Renal pelvis (tissue), 4 donors: ENCODE measurements around the gene DRAXIN. TPM values are rescaled to one million over a fixed set of nuclear protein-coding genes. Genes with fewer than 3 reads are reported as not detected.

Source experiments
- DNase-seq: peaks from one replicate; pipeline ENCODE4 v3.0.0-alpha.2; 2013
- polyA plus RNA-seq, 3 donors: library from polyadenylated mRNA; unstranded; fragments of 120-200 nt; gene quantifications; one replicate each; pipeline ENCODE4 v1.2.1, GENCODE V29; 2013; ENCODE audit not compliant: insufficient read length in 3 of 3

DRAXIN gene
- polyA plus RNA-seq, 3 donors = 1.3 to 1.4 (median 1.3) TPM

DNA sequence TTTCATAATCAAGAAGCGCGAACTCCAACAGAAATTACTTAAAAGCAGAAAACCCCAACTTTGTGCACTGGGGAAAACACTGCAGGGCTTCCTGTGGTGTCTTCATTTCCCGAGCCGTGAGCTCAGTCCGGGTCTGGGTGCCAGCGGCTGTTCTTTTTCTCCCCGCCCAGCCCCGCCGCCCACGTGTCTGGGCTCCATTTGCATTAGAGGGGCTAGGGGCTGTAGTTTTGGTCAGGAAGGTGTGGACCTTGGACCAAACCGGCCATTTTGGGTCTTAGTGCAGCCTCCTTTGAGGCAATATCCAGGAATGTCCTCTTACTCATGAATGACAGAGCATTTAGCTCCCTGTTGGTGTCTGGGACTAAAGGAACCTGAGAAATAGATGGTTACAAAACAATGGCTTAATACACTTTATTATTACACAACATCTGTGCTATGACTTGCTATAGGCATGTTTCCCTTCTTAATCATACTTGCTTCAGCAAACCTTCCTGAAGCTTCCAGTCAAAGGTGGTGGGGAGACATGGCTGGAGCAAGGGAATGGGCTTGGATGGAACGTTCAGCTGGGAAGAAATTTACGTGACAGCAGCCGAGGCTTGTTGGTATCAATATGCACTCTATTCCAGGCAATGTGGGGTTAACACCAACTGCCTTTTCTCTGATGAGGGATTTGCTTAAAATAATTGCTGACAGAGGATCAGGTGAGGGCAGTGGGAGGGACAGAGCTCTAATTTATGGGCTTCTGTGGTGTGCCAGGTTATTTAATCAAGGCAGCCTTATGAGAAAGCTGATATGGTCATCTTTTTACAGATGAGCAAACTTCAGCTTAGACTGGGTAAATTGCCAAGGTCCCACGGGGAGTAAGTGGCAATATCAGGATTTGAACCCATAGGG, 45.5 kb downstream of the DRAXIN start:
- DNase-seq = no peak

DNA sequence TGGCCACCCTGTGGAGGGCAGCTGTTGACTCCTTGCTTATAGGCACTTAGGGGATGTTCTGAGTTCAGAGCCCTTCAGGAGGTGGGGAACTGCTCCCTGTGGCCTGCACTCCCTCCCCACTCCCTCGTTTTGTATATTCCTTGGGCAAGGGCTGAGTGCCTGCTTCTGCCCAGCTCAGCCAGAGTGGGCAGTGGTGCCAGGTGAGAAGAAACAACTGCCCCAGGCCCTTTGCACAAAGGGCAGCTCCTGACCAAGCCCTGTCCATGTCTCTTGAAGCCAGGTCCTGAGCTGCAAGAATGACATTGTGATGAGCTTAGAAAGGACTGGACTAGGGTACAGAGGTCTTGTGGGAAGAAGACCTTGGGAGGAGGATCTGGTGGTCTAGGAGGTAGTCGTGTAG, 46.6 kb downstream of the DRAXIN start:
- no peak for DNase-seq

DNA sequence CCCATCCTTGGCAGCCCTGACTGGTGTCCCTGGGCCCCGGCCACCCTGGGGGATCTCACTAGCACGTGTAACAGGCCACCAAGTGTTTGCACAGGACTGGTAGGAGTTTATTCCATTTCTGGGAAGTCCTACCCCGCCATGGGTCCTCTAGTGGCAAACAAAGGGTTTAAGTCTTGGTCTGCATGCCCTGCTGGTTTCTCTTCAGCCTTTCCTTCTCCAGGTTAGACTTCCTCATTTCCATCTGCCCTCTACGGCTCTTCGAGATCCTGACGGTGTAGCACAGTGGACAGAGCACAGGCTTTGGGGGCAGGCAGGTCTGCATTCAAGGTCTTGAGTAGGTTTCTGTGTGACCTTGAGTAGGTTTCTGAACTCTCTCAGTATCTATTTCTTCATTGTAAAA, 47.3 kb downstream of the DRAXIN start:
- no peak for DNase-seq

DNA sequence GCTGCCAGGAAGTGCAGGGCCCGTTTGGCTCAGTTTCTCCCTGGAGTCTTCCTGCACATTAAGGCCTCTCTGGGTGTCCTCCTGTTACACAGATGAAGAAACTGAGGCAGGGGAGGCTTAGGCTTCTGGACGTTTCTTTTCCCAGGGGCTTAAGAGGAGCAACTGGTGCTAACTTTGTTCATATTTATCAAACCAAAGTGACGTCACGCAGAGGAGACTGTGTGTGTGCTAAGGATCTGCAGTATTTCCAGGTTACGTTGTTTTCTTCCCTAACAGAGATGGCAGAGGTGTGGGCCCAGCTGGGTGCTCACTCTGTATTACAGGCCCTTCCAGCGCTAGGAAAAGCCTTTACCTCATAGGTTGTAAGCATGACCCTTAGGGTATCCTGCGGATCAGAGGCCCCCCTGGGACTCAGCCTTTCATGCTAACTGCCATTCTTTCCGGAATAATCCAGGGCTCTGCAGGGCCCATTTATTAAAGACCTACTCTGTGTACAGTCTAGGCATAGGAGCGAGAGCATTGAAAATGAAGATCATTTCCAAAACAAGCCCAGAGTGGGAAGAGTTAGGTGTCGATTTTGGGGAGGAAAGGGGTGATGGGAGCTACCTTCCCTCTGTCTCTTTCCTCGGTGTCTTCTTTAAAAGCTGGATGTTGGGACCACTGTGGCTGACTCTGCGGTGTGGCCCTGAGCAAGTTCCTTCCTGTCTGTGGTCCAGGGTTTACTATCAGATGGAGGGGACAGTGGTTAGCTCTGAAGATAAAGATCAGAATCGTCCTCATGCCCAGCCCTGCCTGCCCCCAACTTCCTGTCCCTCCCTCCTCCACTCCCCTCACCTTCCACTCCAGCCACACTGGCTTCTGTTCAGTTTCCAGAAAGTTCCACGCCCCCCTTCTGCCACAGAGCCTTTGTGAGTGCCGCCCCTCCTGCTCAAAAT, 49.0 kb downstream of the DRAXIN start:
- no peak for DNase-seq

DNA sequence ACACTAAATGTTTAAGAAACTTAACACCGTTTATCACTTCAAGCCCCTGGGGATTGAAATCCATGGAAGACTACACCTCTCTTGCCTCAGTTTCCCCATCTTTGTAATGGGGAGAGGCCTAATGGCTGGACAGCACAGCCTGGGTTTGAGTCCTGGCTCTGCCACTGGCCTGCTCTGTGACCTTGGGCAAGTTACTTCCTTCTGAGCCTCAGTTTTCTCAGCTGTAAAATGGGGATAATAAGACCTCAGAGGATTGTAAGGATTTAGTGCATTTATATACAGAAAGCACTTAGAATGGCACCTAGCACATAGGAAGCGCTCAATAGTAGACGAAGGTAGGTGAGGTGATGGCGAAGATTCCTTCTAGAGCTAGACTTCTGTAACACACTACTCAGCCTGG, 50.0 kb downstream of the DRAXIN start:
- no peak for DNase-seq

DNA sequence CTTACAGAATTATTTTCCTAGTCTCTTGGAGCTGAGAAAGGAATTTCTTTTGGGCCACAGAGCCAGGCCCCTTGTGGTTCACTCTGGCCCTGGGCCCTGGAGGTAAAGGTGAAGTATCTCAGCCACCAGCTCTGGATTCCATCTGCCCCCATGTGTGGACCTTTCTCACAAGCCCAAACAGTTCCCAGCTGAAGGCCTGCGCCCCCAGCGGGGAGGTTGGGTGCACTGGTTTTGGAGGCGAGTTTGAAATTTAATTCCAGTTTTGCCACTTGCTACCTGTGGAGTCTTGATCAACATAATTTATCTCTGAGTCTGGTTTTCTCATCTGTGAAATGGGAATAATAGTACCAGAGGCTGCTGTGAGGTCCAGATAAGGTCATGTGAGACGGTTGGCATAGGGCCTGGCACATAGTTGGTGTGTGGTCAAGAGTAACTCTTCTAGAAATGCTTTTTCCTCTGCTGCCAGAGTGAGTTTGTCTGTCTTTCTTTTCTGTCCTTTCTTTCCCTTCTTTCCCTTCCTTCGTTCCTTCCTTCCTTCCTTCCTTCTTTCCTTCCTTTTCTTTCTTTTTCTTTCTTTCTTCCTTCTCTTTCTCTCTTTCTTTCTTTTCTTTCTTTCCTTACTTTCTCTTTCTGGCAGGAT, 50.5 kb downstream of the DRAXIN start:
- no peak for DNase-seq

DNA sequence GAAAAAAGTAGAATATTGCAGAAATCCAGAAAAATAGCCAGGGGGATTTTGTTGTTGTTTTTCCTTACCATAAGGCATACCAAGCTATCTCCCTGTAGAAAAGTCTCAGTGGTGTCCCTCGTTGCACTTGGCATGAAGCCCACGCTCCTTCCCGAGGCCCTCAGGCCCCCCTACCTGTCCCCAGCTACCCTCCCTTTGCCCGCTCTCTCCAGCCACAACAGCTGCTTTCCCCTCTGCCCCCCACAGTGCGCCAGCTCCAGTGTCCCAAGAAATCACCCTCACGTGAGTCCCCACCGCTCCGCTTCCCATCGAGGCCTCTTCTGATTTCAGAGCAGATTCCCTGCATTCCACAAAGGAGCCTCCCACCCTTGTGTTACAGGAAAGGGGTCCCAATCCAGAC, 52.8 kb downstream of the DRAXIN start:
- no peak for DNase-seq

DNA sequence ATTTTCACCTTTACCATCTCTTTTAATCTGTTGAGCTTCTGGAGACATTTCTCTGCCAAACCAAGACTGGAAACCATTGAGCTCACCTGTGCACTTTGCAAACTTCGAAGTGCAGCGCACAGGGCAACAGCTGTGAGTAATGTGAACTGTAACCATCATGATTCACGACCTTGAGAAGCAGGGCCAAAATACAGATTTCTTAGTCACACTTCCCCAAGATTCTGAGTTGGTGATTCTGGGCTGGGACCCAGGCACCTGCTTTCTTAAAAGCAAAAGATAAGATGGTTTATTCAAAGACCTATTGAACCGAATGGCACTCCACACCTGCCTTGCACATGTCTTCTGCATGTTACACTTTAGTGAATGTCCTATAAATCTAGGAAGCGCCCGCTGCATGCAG, 54.6 kb downstream of the DRAXIN start:
- no peak for DNase-seq

DNA sequence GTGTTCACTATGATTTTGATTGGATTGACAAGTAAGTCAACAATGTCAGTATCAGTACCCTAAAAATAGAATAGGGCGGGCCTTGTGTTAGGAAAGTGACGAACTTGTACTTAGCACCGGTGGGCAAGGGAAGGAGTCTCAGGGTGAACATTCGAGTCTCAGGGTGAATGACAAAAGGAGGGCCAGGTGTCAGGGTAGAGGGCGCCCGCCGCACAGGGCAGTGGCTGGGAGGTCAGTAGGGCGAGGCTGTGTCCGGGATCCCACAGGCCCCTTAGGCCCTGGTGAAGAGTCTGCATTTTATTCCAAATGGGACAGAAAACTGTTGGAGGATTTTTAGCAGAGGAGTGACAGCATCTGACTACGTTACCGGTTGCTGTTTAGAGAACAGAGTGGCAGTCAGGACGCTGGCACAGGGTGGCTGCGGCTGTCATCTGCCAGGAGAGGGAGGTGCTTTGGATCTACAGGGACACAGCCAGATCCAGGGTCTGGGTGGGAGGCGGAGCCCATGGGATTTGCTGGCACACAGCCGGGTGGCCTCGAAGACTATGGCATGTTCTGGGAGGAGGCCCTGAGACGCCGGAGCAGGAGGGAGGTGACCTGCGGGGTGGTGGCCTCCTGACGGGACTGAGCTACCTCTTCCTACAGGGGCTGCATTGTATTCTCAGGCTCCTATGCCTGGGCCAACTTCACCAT, 55.4 kb downstream of the DRAXIN start:
- DNase-seq = no peak

DNA sequence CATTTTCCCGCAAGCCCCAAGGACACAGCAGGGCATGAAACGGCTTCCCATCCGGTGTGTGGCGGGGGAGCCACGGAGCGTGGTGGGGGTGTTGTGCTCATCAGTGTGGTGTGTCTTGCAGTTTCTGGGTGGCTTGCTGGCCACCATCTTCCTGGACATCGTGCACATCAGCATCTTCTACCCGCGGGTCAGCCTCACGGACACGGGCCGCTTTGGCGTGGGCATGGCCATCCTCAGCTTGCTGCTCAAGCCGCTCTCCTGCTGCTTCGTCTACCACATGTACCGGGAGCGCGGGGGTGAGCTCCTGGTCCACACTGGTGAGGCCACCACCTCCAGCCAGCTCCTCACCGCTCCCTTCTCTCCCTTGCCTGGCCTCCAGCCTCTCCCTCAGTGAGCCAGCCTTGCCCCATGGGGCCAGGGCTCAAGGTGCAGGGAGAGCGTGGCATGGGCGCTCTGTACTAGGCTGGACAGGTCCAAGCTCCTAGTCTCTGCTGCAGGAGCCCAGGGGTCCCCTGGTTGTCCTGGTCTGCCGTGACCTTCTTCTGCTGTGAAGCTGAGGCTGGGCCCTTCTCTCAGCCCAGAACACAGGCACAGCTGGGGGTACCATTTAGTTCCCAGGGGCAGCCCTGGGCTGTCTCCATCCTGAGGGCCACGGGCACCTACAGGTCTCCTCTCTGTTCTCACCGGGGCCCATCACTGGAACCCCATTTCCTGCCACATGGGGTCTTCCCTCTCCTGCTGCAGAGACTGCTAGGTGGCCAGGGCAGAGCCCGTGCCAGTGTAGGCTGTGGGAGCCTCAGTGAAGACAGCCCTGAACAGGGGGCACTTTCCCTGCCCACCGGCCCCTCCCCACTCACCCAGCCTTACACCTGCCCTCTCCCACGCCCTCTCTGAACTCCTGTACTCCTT, 57.0 kb downstream of the DRAXIN start:
- DNase-seq = no peak

DNA sequence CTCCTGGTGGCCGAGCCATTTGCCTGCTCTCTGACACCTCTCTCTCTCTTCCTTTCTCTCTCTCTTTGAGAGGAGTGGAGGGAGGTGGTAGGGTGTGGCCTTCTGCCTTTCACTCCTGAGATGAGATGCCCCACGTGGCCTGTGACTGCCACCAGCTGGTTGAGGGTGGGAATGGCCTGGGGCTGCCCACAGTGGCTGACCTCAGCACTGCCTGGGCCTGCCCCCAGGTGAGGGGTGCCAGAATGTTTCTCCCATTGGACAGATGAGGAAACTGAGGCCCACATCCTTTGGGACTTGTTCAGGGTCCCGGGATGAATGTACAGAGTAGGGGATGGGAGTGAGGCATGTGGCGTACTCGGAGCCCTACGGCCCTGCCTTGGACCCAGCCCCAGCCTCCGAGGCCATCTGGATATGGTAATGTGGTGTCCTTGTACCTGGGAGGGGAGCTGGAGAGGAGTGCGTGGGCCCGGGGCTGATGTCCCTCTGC, 57.7 kb downstream of the DRAXIN start:
- DNase-seq = no peak

DNA sequence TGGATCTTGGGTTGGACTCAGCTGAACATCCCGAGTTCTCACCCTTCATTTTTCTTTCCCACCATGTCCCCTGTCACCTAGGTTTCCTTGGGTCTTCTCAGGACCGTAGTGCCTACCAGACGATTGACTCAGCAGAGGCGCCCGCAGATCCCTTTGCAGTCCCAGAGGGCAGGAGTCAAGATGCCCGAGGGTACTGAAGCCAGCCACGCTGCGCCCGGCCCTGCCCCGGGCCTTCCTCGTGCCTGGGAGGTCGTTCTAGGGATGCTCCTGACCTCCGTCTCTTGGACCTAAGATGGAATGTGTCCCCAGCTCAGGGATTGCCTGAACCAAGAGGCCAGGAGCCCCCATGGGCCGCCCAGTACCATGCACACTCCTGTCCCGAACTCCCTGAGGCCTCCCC, 58.5 kb downstream of the DRAXIN start:
- no peak for DNase-seq

DNA sequence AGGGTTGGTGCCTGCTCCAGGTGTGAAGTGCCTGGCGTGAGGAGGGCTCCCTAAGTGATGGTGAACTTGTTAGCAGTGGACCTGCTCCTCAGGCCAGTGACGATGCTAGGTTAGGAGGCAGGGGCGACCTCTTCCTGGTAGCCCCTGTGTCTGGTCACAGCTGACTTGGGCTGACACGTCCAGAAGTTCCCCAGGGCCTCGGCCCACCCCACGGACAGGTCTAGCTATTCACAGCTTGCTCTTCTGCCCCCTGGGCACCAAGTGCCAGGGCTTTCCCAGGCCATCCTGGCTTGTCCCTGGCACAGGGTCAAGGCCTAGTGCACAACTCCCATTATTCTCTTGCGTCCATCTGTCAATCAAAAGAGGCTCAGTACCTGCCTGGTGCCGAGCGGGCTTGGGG, 59.6 kb downstream of the DRAXIN start:
- DNase-seq = no peak

DNA sequence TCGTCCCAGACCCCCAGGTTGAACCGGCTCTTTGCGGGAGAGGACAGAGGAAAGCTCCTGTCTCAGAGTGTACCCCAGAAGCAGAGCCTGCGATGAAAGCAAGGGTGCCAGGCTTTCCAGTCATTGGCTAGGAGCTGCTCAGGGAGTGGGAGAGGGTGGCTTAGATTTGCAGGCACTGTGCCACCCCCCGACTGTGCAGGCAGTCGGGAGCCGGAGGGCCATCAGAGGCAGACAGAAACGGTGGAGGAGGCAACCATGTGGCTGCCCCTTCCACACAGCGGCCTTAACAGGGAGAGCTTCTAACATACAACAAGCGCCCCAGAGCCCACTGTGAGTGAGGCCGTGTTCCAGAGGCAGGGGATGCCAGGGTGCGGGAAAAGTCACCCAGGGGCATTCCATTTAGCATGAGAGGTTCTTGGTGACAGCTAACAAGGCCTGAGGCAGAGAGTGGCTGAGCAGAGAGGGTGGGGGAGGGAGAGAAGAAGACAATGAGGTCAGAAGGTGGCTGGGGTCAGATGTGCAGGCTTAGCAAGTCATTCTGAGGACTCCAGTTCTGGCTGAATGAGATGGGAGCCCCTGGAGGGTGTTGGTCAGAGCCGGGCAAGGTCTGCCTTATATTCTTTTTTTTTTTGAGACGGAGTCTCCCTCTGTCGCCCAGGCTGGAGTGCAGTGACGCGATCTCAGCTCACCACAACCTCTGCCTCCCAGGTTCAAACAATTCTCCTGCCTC, 61.0 kb downstream of the DRAXIN start:
- no peak for DNase-seq

DNA sequence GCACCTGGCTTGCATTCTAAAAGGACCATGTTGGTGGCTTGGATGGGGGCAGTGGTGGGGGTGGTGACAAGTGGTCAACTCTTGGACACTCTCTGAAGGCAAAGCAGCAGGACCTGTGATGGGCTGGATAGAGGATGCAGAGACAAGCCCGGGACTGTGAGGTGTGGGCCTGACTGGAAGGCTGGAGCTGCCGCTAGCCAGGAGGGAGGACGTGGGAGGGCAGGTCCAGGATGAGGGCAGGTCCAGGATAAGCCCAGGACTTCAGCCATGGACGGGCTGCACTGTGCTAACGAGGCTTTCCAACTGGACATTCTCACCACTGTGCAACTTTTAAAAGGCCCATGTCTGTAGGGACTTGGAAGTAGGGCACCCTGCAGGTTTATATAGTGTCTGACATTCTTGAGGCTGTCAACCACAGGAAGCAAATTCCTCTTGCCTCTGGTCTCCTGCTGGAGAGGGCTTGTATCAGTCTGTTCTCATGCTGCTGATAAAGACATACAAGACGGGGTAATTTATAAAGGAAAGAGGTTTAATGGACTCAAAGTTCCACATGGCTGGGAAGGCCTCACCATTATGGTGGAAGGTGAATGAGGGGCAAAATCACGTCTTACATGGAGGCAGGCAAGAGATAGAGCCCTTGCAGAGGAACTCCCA, 62.2 kb downstream of the DRAXIN start:
- no peak for DNase-seq

DNA sequence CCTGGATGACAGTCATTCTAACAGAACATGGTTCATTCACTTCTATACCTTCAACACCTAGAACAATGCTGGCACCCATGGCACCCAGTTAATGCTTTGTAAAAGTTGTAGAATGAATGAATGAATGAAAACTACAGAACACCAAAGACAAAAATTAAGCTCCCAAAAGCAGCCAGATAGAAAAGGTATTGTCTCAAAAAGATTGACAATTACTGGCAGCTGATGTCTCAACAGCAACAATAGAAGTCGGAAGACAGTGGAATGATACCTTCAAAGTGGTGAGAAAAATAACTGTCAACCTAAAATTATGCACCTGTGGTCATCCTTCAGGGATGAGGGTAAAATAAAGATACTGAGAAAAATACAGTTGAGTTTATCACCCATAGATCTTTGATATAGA, 65.5 kb downstream of the DRAXIN start:
- DNase-seq = no peak

DNA sequence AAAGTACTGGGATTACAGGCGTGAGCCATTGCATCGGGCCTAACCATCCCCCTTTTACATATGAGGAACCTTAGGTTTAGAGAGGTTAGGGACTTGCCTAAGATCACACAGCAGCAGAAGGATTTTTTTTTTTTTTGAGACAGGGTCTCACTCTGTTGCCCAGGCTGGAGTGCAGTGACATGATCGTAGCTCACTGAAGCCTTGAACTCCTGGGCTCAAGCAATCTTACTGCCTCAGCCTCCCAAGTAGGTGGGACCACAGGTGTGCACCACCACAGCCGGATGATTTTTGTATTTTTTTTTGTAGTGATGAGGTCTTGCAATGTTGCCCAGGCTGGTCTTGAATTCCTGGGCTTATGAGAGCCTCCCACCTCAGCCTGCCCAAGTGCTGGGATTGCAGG, 68.3 kb downstream of the DRAXIN start:
- DNase-seq = no peak

DNA sequence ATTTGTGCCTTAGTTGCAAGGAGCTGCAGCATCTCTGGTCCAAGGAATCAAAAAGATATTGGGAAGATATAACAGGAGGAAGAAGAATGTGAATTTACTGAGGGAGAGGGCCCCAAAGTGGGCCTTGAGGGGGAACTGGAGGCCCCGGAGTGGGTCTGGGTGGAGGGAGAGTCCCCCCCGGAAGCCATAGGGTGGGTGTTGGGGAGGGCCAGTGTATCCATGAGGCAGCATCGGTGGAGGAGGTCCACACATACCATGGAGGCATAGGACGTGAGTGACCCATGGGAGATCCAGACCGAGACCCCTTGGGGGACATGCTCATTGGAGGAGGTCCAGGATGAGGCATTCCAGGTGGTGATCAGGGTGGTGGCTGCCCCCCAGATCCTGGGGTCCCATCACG, 69.8 kb downstream of the DRAXIN start:
- no peak for DNase-seq

DNA sequence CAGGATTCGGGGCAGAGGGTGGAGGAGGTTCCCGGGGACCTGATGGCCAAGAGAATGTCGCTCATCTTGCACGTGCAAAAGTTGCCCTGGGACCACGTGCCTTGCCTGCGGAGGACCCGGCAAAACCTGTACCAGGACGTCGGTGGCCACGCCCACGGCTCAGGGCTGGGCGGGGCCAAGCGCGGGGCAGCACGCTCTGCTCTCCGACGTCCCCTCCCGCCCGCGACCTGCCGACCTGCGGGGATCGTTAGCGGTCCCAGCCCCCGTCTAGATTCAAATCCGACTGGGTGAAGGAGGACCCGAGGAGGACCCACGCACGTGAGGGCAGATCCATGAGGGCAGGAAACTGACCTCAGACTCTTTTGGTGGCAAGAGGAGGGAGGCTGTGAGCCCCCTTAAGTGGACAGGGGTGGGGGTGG, 70.5 kb downstream of the DRAXIN start, which contains the start of gene C1orf167:
Gene C1orf167 (plus strand): TSS at position 206 of the 419 bp plus-strand sequence. CDS start 2,208 bp downstream, outside the sequence.
- DNase-seq = no peak
